Islet of Langerhans (tissue), 1 donor: ENCODE results near the gene MPZL1.
"Not testable (repeated sequence)": the region's sequence is repeated elsewhere in the genome, so short reads cannot be mapped to it uniquely, and the experiment has no call there.

Source experiments
- FAIRE-seq: peaks from one replicate; lab custom pipeline; 2011; peaks lifted over from hg19 to GRCh38; lab: Jason Lieb, UNC

MPZL1 gene

GRCh38 chr1:167719715-167720421, 1.9 kb upstream of the MPZL1 start:
- FAIRE-seq: not testable (repeated sequence)

GRCh38 chr1:167720965-167721616, 691 bp upstream of the MPZL1 start:
- FAIRE-seq: no peak

GRCh38 chr1:167722152-167722869, 529 bp downstream of the MPZL1 start:
- FAIRE-seq: no peak

- FAIRE-seq: no peak
These were observed 1.1 kb downstream of the MPZL1 start for GRCh38 chr1:167722870-167723251.

GRCh38 chr1:167723707-167724323, 2.0 kb downstream of the MPZL1 start:
- FAIRE-seq: no peak

GRCh38 chr1:167726008-167726407, 4.2 kb downstream of the MPZL1 start:
- no peak for FAIRE-seq

GRCh38 chr1:167728818-167729410, 7.1 kb downstream of the MPZL1 start:
- no peak for FAIRE-seq

- no peak for FAIRE-seq
These were observed 12.4 kb downstream of the MPZL1 start for GRCh38 chr1:167734227-167734626.

GRCh38 chr1:167734841-167735240, 13.1 kb downstream of the MPZL1 start:
- FAIRE-seq: no peak

GRCh38 chr1:167737169-167737568, 15.4 kb downstream of the MPZL1 start:
- FAIRE-seq: no peak

- no peak for FAIRE-seq
These were observed 16.4 kb downstream of the MPZL1 start for GRCh38 chr1:167738158-167738557.

GRCh38 chr1:167739752-167740151, 18.0 kb downstream of the MPZL1 start:
- no peak for FAIRE-seq

GRCh38 chr1:167741103-167741502, 19.3 kb downstream of the MPZL1 start:
- not testable (repeated sequence) for FAIRE-seq

GRCh38 chr1:167742392-167743057, 20.7 kb downstream of the MPZL1 start:
- not testable (repeated sequence) for FAIRE-seq

GRCh38 chr1:167744901-167745300, 23.1 kb downstream of the MPZL1 start:
- FAIRE-seq: no peak

- no peak for FAIRE-seq
These were observed 24.4 kb downstream of the MPZL1 start for GRCh38 chr1:167746013-167746672.

- no peak for FAIRE-seq
These were observed 25.3 kb downstream of the MPZL1 start for GRCh38 chr1:167746988-167747655.

- no peak for FAIRE-seq
These were observed 26.2 kb downstream of the MPZL1 start for GRCh38 chr1:167747988-167748387.

- FAIRE-seq: no peak
These were observed 27.1 kb downstream of the MPZL1 start for GRCh38 chr1:167748906-167749305.

GRCh38 chr1:167749741-167750140, 28.0 kb downstream of the MPZL1 start:
- FAIRE-seq: no peak

GRCh38 chr1:167750641-167751040, 28.9 kb downstream of the MPZL1 start:
- FAIRE-seq: no peak
